Measurements from ENCODE around the gene STRN3. TPM values are rescaled to one million over a fixed set of nuclear protein-coding genes. Genes with fewer than 3 reads are reported as not detected.
"Not testable (repeated sequence)": the region's sequence is repeated elsewhere in the genome, so short reads cannot be mapped to it uniquely, and the experiment has no call there.

The STRN3 gene
- total and polyA plus RNA-seq, 10 donors, result 7.6 to 50.1 (median 34.3) TPM

- Histone ChIP-seq H3K36me3 (peaks cover 0 to 4% (median under 1%) of the 10 kb centered on the region in 6 donors), H3K27ac (no peak overlapping the region), H3K4me1 (peaks cover 4 to 61% (median 35%) of the 10 kb centered on the region in 6 donors), H3K4me3 (no peak overlapping the region), H3K27me3 (replicated peaks in 1 of 7) (no peaks in the 10 kb centered on the region), H3K9me3 (peaks cover 0 to 18% (median 13%) of the 10 kb centered on the region in 8 donors)
- DNase-seq, result no peak
- WGBS, 5 donors, result 91 to 94% (median 92%) methylated on average over 5 of the region's 5 CpGs
- intact Hi-C loops (cut with DNase I; ENCODE audit: low total_unique reads), result no loop called here
- no peak for TF ChIP-seq POLR2AphosphoS5 (IDR thresholded peaks at IDR 0.05)
- no peak for TF ChIP-seq CTCF (IDR thresholded peaks at IDR 0.05 in 8 of 11, conservative IDR thresholded peaks at IDR 0.05 in 3 of 11)
- no peak for TF ChIP-seq POLR2A (IDR thresholded peaks at IDR 0.05)
These were observed 54.6 kb downstream of the STRN3 start for GRCh38 chr14:30971586-30971985.

- H3K27me3 ChIP-seq (replicated peaks in 1 of 7); DNase-seq; intact Hi-C loops (cut with DNase I; ENCODE audit: low total_unique reads); H3K27ac ChIP-seq; H3K4me3 ChIP-seq: not testable (repeated sequence)
- Histone ChIP-seq H3K4me1 (peaks cover 4 to 43% (median 21%) of the 10 kb centered on the region in 6 donors), H3K36me3 (peaks cover 0 to 22% (median 10%) of the 10 kb centered on the region in 6 donors), H3K9me3 (peaks cover 0 to 36% (median 30%) of the 10 kb centered on the region in 8 donors)
- 54 to 75% (median 59%) methylated on average over 4 of the region's 4 CpGs for WGBS, 5 donors
These were observed 56.4 kb downstream of the STRN3 start for GRCh38 chr14:30969796-30970195.

- WGBS, 5 donors, result 94 to 97% (median 95%) methylated on average over 11 of the region's 11 CpGs
- H3K27me3 ChIP-seq (replicated peaks in 1 of 7); intact Hi-C loops (cut with DNase I; ENCODE audit: low total_unique reads); DNase-seq; H3K4me3 ChIP-seq; H3K27ac ChIP-seq: not testable (repeated sequence)
- peaks cover 0 to 44% (median 32%) of the 10 kb centered on the region in 8 donors for H3K9me3 ChIP-seq
- H3K36me3 ChIP-seq, result peaks cover 2 to 38% (median 12%) of the 10 kb centered on the region in 6 donors
- H3K4me1 ChIP-seq, result peaks cover 0 to 21% (median 4%) of the 10 kb centered on the region in 6 donors
These were observed 58.6 kb downstream of the STRN3 start for GRCh38 chr14:30967364-30968098.

GRCh38 chr14:30966415-30967363 lies 59.5 kb downstream of the STRN3 start:
- peaks cover 2 to 38% (median 12%) of the 10 kb centered on the region in 6 donors for H3K36me3 ChIP-seq
- no peaks in the 10 kb centered on the region for H3K27me3 ChIP-seq (replicated peaks in 1 of 7)
- H3K27ac ChIP-seq, result no peak overlapping the region
- intact Hi-C loops (cut with DNase I; ENCODE audit: low total_unique reads), result no loop called here
- H3K4me3 ChIP-seq, result no peak overlapping the region
- 79 to 90% (median 88%) methylated on average over 14 to 15 of the region's 15 CpGs for WGBS, 5 donors
- peaks cover 0 to 15% (median 4%) of the 10 kb centered on the region in 6 donors for H3K4me1 ChIP-seq
- no peak for DNase-seq
- no peak for TF ChIP-seq CTCF (IDR thresholded peaks at IDR 0.05 in 8 of 11, conservative IDR thresholded peaks at IDR 0.05 in 3 of 11)
- TF ChIP-seq POLR2AphosphoS5 (IDR thresholded peaks at IDR 0.05), result no peak
- no peak for TF ChIP-seq POLR2A (IDR thresholded peaks at IDR 0.05)
- peaks cover 0 to 44% (median 32%) of the 10 kb centered on the region in 8 donors for H3K9me3 ChIP-seq

GRCh38 chr14:30965861-30966260 lies 60.3 kb downstream of the STRN3 start:
- intact Hi-C loops (cut with DNase I; ENCODE audit: low total_unique reads), result not testable (repeated sequence)

GRCh38 chr14:30962537-30962936 lies 63.6 kb downstream of the STRN3 start:
- H3K27ac ChIP-seq; DNase-seq; H3K4me3 ChIP-seq; intact Hi-C loops (cut with DNase I; ENCODE audit: low total_unique reads); H3K27me3 ChIP-seq (replicated peaks in 1 of 7): not testable (repeated sequence)
- peaks cover 0 to 29% (median 19%) of the 10 kb centered on the region in 6 donors for H3K4me1 ChIP-seq
- 68 to 97% (median 93%) methylated on average over 2 of the region's 2 CpGs for WGBS, 5 donors
- peaks cover 2 to 38% (median 12%) of the 10 kb centered on the region in 6 donors for H3K36me3 ChIP-seq
- peaks cover 0 to 36% (median 28%) of the 10 kb centered on the region in 8 donors for H3K9me3 ChIP-seq

More at GRCh38 chr14:30965861-30966260, 60.3 kb downstream of the STRN3 start:
- Histone ChIP-seq H3K36me3 (peaks cover 2 to 38% (median 12%) of the 10 kb centered on the region in 6 donors), H3K4me1 (peaks cover 0 to 15% (median 4%) of the 10 kb centered on the region in 6 donors), H3K9me3 (peaks cover 0 to 44% (median 32%) of the 10 kb centered on the region in 8 donors)
- DNase-seq; H3K27ac ChIP-seq; H3K4me3 ChIP-seq; H3K27me3 ChIP-seq (replicated peaks in 1 of 7): not testable (repeated sequence)
- WGBS, 5 donors, result 92 to 99% (median 97%) methylated on average over 8 of the region's 8 CpGs

Measured in spleen (tissue), 11 donors.